ENCODE data around the gene RNF183. TPM values are rescaled to one million over a fixed set of nuclear protein-coding genes. Genes with fewer than 3 reads are reported as not detected.

Gene RNF183
- total RNA-seq, 1 donor from 2014 or later: 0.26 TPM

DNA sequence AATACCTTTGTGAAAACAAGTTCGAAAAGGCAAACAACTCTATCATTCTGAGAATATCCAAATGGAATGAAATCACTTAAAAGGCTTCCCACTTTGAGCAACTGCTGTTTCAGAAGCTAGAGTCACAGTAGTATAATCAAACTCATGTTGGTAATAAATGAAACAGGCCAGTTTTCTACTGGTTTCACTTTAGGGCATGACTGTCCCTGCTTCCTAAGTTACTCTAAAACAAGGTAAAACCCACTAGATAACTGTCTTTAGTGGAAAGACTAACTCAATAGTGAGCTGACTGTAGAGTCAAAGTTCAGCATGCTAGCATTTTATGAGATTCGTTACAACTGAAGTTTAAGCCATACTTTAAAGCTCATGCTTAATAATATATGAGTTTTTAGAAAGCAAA, 33.8 kb downstream of the RNF183 start:
- Histone ChIP-seq H3K4me3 (ENCODE audit: low read depth, low read length) (no peak overlapping the region), H3K36me3 (ENCODE audit: control insufficient read depth, insufficient read depth, low read length) (peaks cover 15% of the 10 kb centered on the region), H3K27me3 (ENCODE audit: control insufficient read depth, insufficient read depth, low read length) (no peaks in the 10 kb centered on the region)
- DNase-seq (ENCODE audit: low read depth) (no peak), FAIRE-seq (no peak)
- TF ChIP-seq, protein P1, sequence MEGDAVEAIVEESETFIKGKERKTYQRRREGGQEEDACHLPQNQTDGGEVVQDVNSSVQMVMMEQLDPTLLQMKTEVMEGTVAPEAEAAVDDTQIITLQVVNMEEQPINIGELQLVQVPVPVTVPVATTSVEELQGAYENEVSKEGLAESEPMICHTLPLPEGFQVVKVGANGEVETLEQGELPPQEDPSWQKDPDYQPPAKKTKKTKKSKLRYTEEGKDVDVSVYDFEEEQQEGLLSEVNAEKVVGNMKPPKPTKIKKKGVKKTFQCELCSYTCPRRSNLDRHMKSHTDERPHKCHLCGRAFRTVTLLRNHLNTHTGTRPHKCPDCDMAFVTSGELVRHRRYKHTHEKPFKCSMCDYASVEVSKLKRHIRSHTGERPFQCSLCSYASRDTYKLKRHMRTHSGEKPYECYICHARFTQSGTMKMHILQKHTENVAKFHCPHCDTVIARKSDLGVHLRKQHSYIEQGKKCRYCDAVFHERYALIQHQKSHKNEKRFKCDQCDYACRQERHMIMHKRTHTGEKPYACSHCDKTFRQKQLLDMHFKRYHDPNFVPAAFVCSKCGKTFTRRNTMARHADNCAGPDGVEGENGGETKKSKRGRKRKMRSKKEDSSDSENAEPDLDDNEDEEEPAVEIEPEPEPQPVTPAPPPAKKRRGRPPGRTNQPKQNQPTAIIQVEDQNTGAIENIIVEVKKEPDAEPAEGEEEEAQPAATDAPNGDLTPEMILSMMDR (IDR thresholded peaks at IDR 0.05; ENCODE audit: insufficient read depth, low read length, severe bottlenecking): no peak

DNA sequence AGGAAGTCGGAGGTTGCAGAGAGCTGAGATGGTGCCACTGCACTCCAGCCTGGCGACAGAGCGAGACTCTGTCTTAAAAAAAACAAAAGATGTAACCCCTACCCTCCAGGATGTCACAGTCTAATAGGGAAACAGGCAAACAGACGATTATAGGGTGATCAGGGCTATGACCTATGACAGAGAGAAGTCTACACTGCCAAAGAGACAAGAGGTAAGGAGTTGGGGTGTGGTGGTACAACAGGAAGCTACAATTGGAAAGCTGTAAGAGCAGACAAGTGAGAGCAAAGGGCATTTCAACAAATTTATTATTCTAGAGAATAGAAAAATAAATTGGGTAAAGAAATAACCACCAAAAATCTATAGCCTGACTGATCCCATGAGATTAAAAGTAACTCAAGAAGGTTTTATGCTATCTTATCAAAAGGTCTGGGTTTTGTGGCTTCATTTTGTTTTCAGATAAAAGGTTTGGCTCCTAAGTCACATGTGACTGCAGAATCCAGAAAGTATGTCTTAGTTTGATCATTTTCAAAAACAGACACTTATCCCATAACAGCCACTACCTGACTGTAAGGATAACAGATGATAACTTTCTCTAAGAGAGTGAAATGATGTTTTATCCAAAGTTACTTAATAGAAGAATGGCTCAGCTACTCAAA, 35.1 kb downstream of the RNF183 start:
- TF ChIP-seq, protein P1 (IDR thresholded peaks at IDR 0.05; ENCODE audit: insufficient read depth, low read length, severe bottlenecking): no peak
- FAIRE-seq (no peak), DNase-seq (ENCODE audit: low read depth) (no peak)
- no peaks in the 10 kb centered on the region for H3K27me3 ChIP-seq (ENCODE audit: control insufficient read depth, insufficient read depth, low read length)
- H3K4me3 ChIP-seq (ENCODE audit: low read depth, low read length): no peak overlapping the region
- H3K36me3 ChIP-seq (ENCODE audit: control insufficient read depth, insufficient read depth, low read length): peaks cover 14% of the 10 kb centered on the region

DNA sequence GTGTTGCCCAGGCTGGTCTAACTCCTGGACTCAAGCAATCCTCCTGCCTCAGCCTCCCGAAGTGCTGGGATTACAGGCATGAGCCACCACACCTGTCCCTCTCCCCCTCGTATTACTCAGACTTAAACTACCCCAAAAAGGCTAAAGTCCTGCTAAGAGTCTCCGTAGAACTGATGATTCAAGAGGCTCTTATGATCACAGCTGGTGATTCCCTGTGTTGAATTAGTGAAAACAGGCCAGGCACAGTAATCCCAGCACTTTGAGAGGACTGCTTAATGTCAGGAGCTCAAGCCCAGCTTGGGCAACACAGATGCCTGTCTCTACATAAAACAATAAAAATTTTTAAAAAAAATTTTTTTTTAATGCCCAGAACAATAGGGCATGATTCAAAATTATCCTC, 37.0 kb downstream of the RNF183 start:
- peaks cover 5% of the 10 kb centered on the region for H3K36me3 ChIP-seq (ENCODE audit: control insufficient read depth, insufficient read depth, low read length)
- FAIRE-seq (no peak), DNase-seq (ENCODE audit: low read depth) (no peak)
- H3K4me3 ChIP-seq (ENCODE audit: low read depth, low read length): no peak overlapping the region
- no peaks in the 10 kb centered on the region for H3K27me3 ChIP-seq (ENCODE audit: control insufficient read depth, insufficient read depth, low read length)
- TF ChIP-seq, protein P1 (IDR thresholded peaks at IDR 0.05; ENCODE audit: insufficient read depth, low read length, severe bottlenecking): no peak

DNA sequence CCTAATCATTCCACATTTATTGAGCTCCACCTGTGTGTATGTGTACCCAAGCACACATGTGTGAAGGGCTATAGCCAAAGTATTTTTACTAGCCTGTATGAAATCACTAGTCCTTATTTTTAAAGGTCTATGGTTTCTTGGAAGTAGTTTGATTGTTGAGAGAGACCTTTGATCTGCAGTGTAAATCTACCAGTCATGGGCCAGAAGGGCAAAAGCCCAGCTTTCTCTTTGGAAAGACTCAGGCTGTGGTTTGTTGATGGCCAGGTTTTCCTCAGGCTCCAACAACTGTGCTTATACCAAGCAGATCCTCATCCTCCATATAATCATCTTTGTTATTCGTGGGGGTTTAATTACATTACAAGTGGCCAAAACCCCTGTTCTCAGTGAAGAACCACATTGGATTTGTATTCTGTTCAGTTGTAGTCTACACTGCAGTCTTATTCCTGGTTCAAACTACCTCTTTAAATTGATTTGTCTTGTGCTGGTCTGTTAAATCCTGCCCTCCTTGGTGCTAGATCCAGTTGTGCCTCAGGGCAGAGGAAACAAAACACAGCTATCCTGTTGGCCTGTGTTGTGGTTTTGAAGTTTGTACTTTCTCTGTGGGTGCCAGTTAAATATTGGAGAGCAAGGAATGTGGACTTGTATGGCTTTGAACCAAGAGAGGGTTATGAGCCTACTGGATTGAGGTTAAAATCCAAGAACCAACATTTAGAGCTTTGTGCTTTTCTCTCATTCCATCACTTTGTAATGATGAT, 41.1 kb downstream of the RNF183 start:
- Histone ChIP-seq H3K4me3 (ENCODE audit: low read depth, low read length) (no peak overlapping the region), H3K36me3 (ENCODE audit: control insufficient read depth, insufficient read depth, low read length) (peaks cover 5% of the 10 kb centered on the region), H3K27me3 (ENCODE audit: control insufficient read depth, insufficient read depth, low read length) (no peaks in the 10 kb centered on the region)
- DNase-seq (ENCODE audit: low read depth) (no peak), FAIRE-seq (no peak)
- TF ChIP-seq, protein P1 (IDR thresholded peaks at IDR 0.05; ENCODE audit: insufficient read depth, low read length, severe bottlenecking): no peak

DNA sequence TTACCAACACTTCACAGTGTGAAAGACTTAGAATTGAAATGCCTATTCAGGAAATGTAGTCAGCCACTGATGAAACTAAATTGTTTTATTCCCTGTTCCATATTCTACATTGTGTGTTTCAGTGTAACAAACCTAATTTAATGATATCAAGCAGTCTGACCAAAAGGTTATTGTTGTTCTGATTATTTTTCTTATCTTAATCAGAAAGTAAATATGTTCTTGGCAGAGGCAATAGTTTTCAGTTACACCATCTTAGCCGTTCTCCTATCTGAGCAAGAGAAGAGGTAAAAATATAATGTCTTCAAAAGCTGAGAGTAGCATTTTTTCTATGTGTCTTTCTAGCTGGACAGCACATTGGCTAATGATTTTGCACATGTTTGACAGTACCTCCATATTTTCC, 44.9 kb downstream of the RNF183 start:
- Histone ChIP-seq H3K36me3 (ENCODE audit: control insufficient read depth, insufficient read depth, low read length) (peaks cover 5% of the 10 kb centered on the region), H3K4me3 (ENCODE audit: low read depth, low read length) (no peak overlapping the region), H3K27me3 (ENCODE audit: control insufficient read depth, insufficient read depth, low read length) (no peaks in the 10 kb centered on the region)
- DNase-seq (ENCODE audit: low read depth) (no peak), FAIRE-seq (no peak)
- TF ChIP-seq, protein P1 (IDR thresholded peaks at IDR 0.05; ENCODE audit: insufficient read depth, low read length, severe bottlenecking): no peak
